ENCODE data around the gene PLCXD3. TPM values are rescaled to one million over a fixed set of nuclear protein-coding genes. Genes with fewer than 3 reads are reported as not detected.

The PLCXD3 gene
- total and polyA plus RNA-seq, 9 of the 15 experiments (the other 6 are each of a cell fraction or from before 2014, with no cell fraction given): not detected

- POLR2A ChIA-PET: no interaction called here
- intact Hi-C loops (cut with micrococcal nuclease): no loop called here
- CTCF ChIA-PET (ENCODE audit: low intra/inter-chr PET ratio): no interaction called here
- Histone ChIP-seq H3K36me3 (ENCODE audit: control insufficient read depth, insufficient read depth, low read length) (no peaks in the 10 kb centered on the region), H3K4me3 (no peak overlapping the region), H3K27me3 (ENCODE audit: control insufficient read depth in 2 of 2, insufficient read depth in 2 of 2, low read length in 2 of 2) (no peaks in the 10 kb centered on the region), H2AFZ (ENCODE audit: low read depth, low read length) (no peak overlapping the region), H3K79me2 (ENCODE audit: control insufficient read depth, insufficient read depth, low read length) (no peaks in the 10 kb centered on the region), H3K4me2 (ENCODE audit: insufficient read depth, low read length) (no peak overlapping the region), H4K20me1 (replicated peaks; ENCODE audit: control insufficient read depth, insufficient read depth, low read length) (no peaks in the 10 kb centered on the region), H3K9ac (ENCODE audit: insufficient read depth in 1 of 2, low read depth in 2 of 2, low read length in 2 of 2) (no peak overlapping the region), H3K27ac (ENCODE audit: extremely low read depth, low read depth, low read length) (no peak overlapping the region), H3K9me1 (ENCODE audit: control insufficient read depth, insufficient read depth, low read length) (no peaks in the 10 kb centered on the region), H3K4me1 (replicated peaks in 1 of 2; ENCODE audit: control insufficient read depth in 2 of 2, insufficient read depth in 2 of 2, low read length in 2 of 2) (no peaks in the 10 kb centered on the region), H3K9me3 (replicated peaks; ENCODE audit: control insufficient read depth, insufficient read depth, low read depth, low read length) (no peaks in the 10 kb centered on the region)
- 4% methylated on average over 2 of the region's 2 CpGs for WGBS (ENCODE audit: insufficient coverage, low coverage, missing lambda C conversion rate)
- FAIRE-seq (no peak), ATAC-seq (no peak), DNase-seq (ENCODE audit: extremely low read depth in 1 of 4, low spot score in 3 of 4) (no peak)
- in situ Hi-C loops (cut with MboI): no loop called here
- TF ChIP-seq SIN3B (IDR thresholded peaks at IDR 0.05; ENCODE audit: low read depth) (no peak), FOXK2 (conservative IDR thresholded peaks at IDR 0.05 in 1 of 2, IDR thresholded peaks at IDR 0.05 in 1 of 2; ENCODE audit: low read depth in 2 of 2) (no peak), HCFC1 (IDR thresholded peaks at IDR 0.05; ENCODE audit: low read depth, low read length) (no peak), ARID3B (CRISPR knock-in tag; IDR thresholded peaks at IDR 0.05; ENCODE audit: borderline replicate concordance) (no peak), MITF (IDR thresholded peaks at IDR 0.05) (no peak), THRAP3 (IDR thresholded peaks at IDR 0.05; ENCODE audit: borderline replicate concordance) (no peak), HDAC2 (IDR thresholded peaks at IDR 0.05) (no peak), NFRKB (IDR thresholded peaks at IDR 0.05; ENCODE audit: low read depth) (no peak), PTRF (tag; IDR thresholded peaks at IDR 0.05) (no peak), PHF21A (IDR thresholded peaks at IDR 0.05; ENCODE audit: borderline replicate concordance, low read depth) (no peak), RNF2 (IDR thresholded peaks at IDR 0.05) (no peak), EWSR1 (IDR thresholded peaks at IDR 0.05; ENCODE audit: borderline replicate concordance, low read depth, partially characterized antibody) (no peak), ZNF76 (CRISPR knock-in tag; IDR thresholded peaks at IDR 0.05; ENCODE audit: borderline replicate concordance) (no peak), SRSF9 (IDR thresholded peaks at IDR 0.05; ENCODE audit: borderline replicate concordance, low read depth, low read length) (no peak), ZBTB12 (CRISPR knock-in tag; IDR thresholded peaks at IDR 0.05) (no peak), MTF1 (CRISPR knock-in tag; IDR thresholded peaks at IDR 0.05; ENCODE audit: borderline replicate concordance) (no peak), PTBP1 (IDR thresholded peaks at IDR 0.05; ENCODE audit: low read depth, low read length) (no peak)
- no TSS peak for BruUV-seq (replicated peaks)
Measured at GRCh38 chr5:41338136-41338675, 172.2 kb downstream of the PLCXD3 start.

Measured in K562 (cell line).